IMR-90 (cell line): ENCODE results near the gene DMRT2. TPM values are rescaled to one million over a fixed set of nuclear protein-coding genes. Genes with fewer than 3 reads are reported as not detected.

Source experiments
- ATAC-seq: fragments of 200-7000 bp; cut with Tn5 transposase; 2 replicates; pipeline ENCODE4 v1.9.1; 2020; ENCODE audit warnings: low read depth, mild to moderate bottlenecking, moderate library complexity
- BruUV-seq: library from RNA; stranded (reverse); fragments of 400-500 nt; replicated peaks from 2 replicates; lab custom pipeline; 2021; lab: Mats Ljungman, UMichigan
- CTCF ChIA-PET: fragments of 300-600 bp; formaldehyde crosslinking; extraction: SDS; loops from one replicate; lab custom pipeline; 2021; ENCODE audit warnings: antibody characterized with exemption; lab: Yijun Ruan, JAX
- POLR2A ChIA-PET: fragments of 300-600 bp; sonication (Branson Sonifier 250); formaldehyde crosslinking; loops from one replicate; lab custom pipeline; 2022; ENCODE audit warnings: antibody characterized with exemption; ENCODE audit not compliant: unreplicated experiment; lab: Charles Lee
- DNase-seq: peaks from one replicate; pipeline ENCODE4 v3.0.0; 2013
- H2AFZ ChIP-seq: replicated peaks from 2 replicates; pipeline ENCODE3; 2013; ENCODE audit warnings: low read length, mild to moderate bottlenecking; ENCODE audit not compliant: poor library complexity
- H2AK5ac ChIP-seq: 2 replicates; pipeline ENCODE4 v1.6.1; 2013; ENCODE audit warnings: low read depth, low read length, inconsistent platforms
- H2AK9ac ChIP-seq: replicated peaks from 2 replicates; pipeline ENCODE3; 2013; ENCODE audit warnings: mild to moderate bottlenecking, low read depth, low read length, moderate library complexity; ENCODE audit not compliant: poor library complexity
- H2BK120ac ChIP-seq: 2 replicates; pipeline ENCODE4 v1.6.1; 2013; ENCODE audit warnings: low read depth, low read length, inconsistent platforms
- H2BK15ac ChIP-seq: 3 replicates; pipeline ENCODE4 v1.6.1; 2013; ENCODE audit warnings: low read depth, low read length, inconsistent platforms
- H2BK20ac ChIP-seq: 2 replicates; pipeline ENCODE4 v1.6.1; 2013; ENCODE audit warnings: low read depth, mild to moderate bottlenecking, inconsistent platforms, low read length, moderate library complexity
- H2BK5ac ChIP-seq: 2 replicates; pipeline ENCODE4 v1.6.1; 2013; ENCODE audit warnings: mild to moderate bottlenecking, low read depth, low read length, inconsistent platforms; ENCODE audit not compliant: poor library complexity, severe bottlenecking
- H3K14ac ChIP-seq: replicated peaks from 2 replicates; pipeline ENCODE4 v1.6.1; 2013; ENCODE audit warnings: low read depth, low read length, inconsistent platforms
- H3K18ac ChIP-seq: 2 replicates; pipeline ENCODE4 v1.6.1; 2013; ENCODE audit warnings: low read depth, low read length, control low read depth
- H3K23ac ChIP-seq: 2 replicates; pipeline ENCODE4 v1.6.1; 2013; ENCODE audit warnings: low read depth, low read length, inconsistent platforms
- H3K27ac ChIP-seq: 2 replicates; pipeline ENCODE4 v1.5.1; 2013; ENCODE audit warnings: mild to moderate bottlenecking, control low read depth, low read length; ENCODE audit not compliant: insufficient read depth
- H3K27me3 ChIP-seq: 2 replicates; pipeline ENCODE4 v1.6.1; 2013; ENCODE audit warnings: low read length; ENCODE audit not compliant: control insufficient read depth, insufficient read depth
- H3K36me3 ChIP-seq: 2 replicates; pipeline ENCODE4 v1.6.1; 2013; ENCODE audit warnings: low read length, mixed read lengths; ENCODE audit not compliant: control insufficient read depth, insufficient read depth
- H3K4ac ChIP-seq: 2 replicates; pipeline ENCODE4 v1.6.1; 2013; ENCODE audit warnings: low read depth, low read length, inconsistent platforms
- H3K4me1 ChIP-seq: 2 replicates; pipeline ENCODE4 v1.6.1; 2013; ENCODE audit warnings: low read length, mixed read lengths; ENCODE audit not compliant: control insufficient read depth, insufficient read depth
- H3K4me2 ChIP-seq: 2 replicates; pipeline ENCODE4 v1.6.1; 2013; ENCODE audit warnings: low read depth, mild to moderate bottlenecking, control low read depth, low read length, moderate library complexity
- H3K4me3 ChIP-seq: 2 replicates; pipeline ENCODE4 v1.5.1; 2013; ENCODE audit warnings: low read depth, mild to moderate bottlenecking, control low read depth, low read length, moderate library complexity; ENCODE audit not compliant: insufficient read depth
- H3K56ac ChIP-seq: 2 replicates; pipeline ENCODE4 v1.6.1; 2013; ENCODE audit warnings: low read length, inconsistent platforms; ENCODE audit not compliant: insufficient read depth; ENCODE audit errors: extremely low read depth
- H3K79me1 ChIP-seq, 2 experiments: 2 replicates each; pipeline ENCODE4 v1.6.1; 2013; ENCODE audit warnings: low read length in 2 of 2, inconsistent platforms in 1 of 2, low read depth in 1 of 2
- H3K9ac ChIP-seq: 2 replicates; pipeline ENCODE4 v1.6.1; 2013; ENCODE audit warnings: low read depth, low read length, control low read depth
- H3K9me1 ChIP-seq: 2 replicates; pipeline ENCODE4 v1.6.1; 2013; ENCODE audit warnings: low read length, inconsistent platforms; ENCODE audit not compliant: insufficient read depth
- H3K9me3 ChIP-seq: 2 replicates; pipeline ENCODE4 v1.6.1; 2013; ENCODE audit warnings: low read length; ENCODE audit not compliant: control insufficient read depth, insufficient read depth
- H4K20me1 ChIP-seq: 2 replicates; pipeline ENCODE4 v1.6.1; 2013; ENCODE audit warnings: low read length, inconsistent platforms; ENCODE audit not compliant: insufficient read depth
- H4K5ac ChIP-seq: 2 replicates; pipeline ENCODE4 v1.6.1; 2013; ENCODE audit warnings: mild to moderate bottlenecking, low read depth, low read length, control low read depth
- H4K8ac ChIP-seq, 2 experiments: 2 replicates each; pipeline ENCODE4 v1.6.1; 2013; ENCODE audit warnings: low read depth in 2 of 2, low read length in 2 of 2, control low read depth in 1 of 2, inconsistent platforms in 1 of 2
- H4K91ac ChIP-seq: 2 replicates; pipeline ENCODE4 v1.6.1; 2013; ENCODE audit warnings: low read depth, low read length, inconsistent platforms; ENCODE audit not compliant: insufficient read depth
- BHLHE40 ChIP-seq: fragments of 150-350 bp; IDR thresholded peaks from 2 replicates; pipeline ENCODE4 v1.6.1; 2016; ENCODE audit warnings: mild to moderate bottlenecking, low read depth, low read length
- CEBPB ChIP-seq: IDR thresholded peaks from 2 replicates; pipeline ENCODE4 v1.6.1; 2012; ENCODE audit warnings: low read depth, low read length, improper control_type of control experiment
- CHD1 ChIP-seq: IDR thresholded peaks from 2 replicates; pipeline ENCODE4 v1.6.1; 2012; ENCODE audit warnings: low read depth, low read length, improper control_type of control experiment
- FOS ChIP-seq: fragments of 150-350 bp; IDR thresholded peaks from 2 replicates; pipeline ENCODE4 v1.6.1; 2016; ENCODE audit warnings: low read depth, low read length
- MAFK ChIP-seq: IDR thresholded peaks from 2 replicates; pipeline ENCODE4 v1.6.1; 2012; ENCODE audit warnings: low read depth, low read length, improper control_type of control experiment
- MAZ ChIP-seq: IDR thresholded peaks from 2 replicates; pipeline ENCODE4 v1.6.1; 2012; ENCODE audit warnings: low read depth, mild to moderate bottlenecking, low read length, improper control_type of control experiment, moderate library complexity, borderline replicate concordance
- MXI1 ChIP-seq: IDR thresholded peaks from 2 replicates; pipeline ENCODE4 v1.6.1; 2012; ENCODE audit warnings: low read depth, mild to moderate bottlenecking, low read length, moderate library complexity, borderline replicate concordance
- NFE2L2 ChIP-seq: fragments of 150-350 bp; IDR thresholded peaks from 2 replicates; pipeline ENCODE4 v1.6.1; 2016; ENCODE audit warnings: low read depth, mild to moderate bottlenecking, low read length
- POLR2A ChIP-seq: IDR thresholded peaks from 2 replicates; pipeline ENCODE4 v1.6.1; 2012; ENCODE audit warnings: mild to moderate bottlenecking, low read depth, low read length
- RAD21 ChIP-seq: IDR thresholded peaks from 2 replicates; pipeline ENCODE4 v1.6.1; 2012; ENCODE audit warnings: low read length, improper control_type of control experiment
- RCOR1 ChIP-seq: IDR thresholded peaks from 2 replicates; pipeline ENCODE4 v1.6.1; 2012; ENCODE audit warnings: mild to moderate bottlenecking, low read length, improper control_type of control experiment; ENCODE audit not compliant: insufficient replicate concordance
- RFX5 ChIP-seq: IDR thresholded peaks from 2 replicates; pipeline ENCODE4 v1.8.0; 2012; ENCODE audit warnings: low read depth, mild to moderate bottlenecking, low read length, moderate library complexity
- SMC3 ChIP-seq: fragments of 150-350 bp; IDR thresholded peaks from 2 replicates; pipeline ENCODE4 v1.6.1; 2016; ENCODE audit warnings: low read depth, mild to moderate bottlenecking, antibody characterized with exemption, low read length, moderate library complexity
- WGBS, 2 experiments: methylation state at CpG; one replicate each; pipeline versions ENCODE4 v1.1.5 to v1.1.7; 2013; ENCODE audit warnings: missing lambda C conversion rate in 2 of 2; ENCODE audit not compliant: insufficient read length in 1 of 2; ENCODE audit errors: extremely low coverage in 2 of 2; 5-methylcytosine and 5-hydroxymethylcytosine counted together
- dilution Hi-C: fragments of 300-500 bp; cut with HindIII; formaldehyde crosslinking; loops from one replicate; pipeline ENCODE4 v1.14.3; 2018; ENCODE audit warnings: low sequenced_read_pairs; ENCODE audit not compliant: unreplicated experiment
- in situ Hi-C: fragments of 300-500 bp; cut with MboI; formaldehyde crosslinking; loops from 3 replicates; pipeline ENCODE4 v1.14.3; 2019; ENCODE audit warnings: low sequenced_read_pairs, inconsistent platforms, mixed read lengths
- intact Hi-C: fragments of 100-400 bp; cut with micrococcal nuclease; formaldehyde crosslinking; loops from 2 replicates; pipeline ENCODE4 v1.10.0; 2022
- polyA plus RNA-seq, 3 experiments: library from polyadenylated mRNA; depleted of rRNA; stranded (reverse); fragments of >200 nt; gene quantifications; 2 replicates each; pipeline ENCODE4 v1.2.3, GENCODE V29; 2012; ENCODE audit warnings: low replicate concordance in 1 of 3
- total RNA-seq: library from RNA; depleted of rRNA; stranded (reverse); fragments of >200 nt; gene quantifications from 2 replicates; pipeline ENCODE4 v1.2.3, GENCODE V29; 2012
- TF ChIP-seq, protein P1 (sequence below): fragments of 150-350 bp; IDR thresholded peaks from 2 replicates; pipeline ENCODE4 v1.6.1; 2016; ENCODE audit warnings: low read depth, mild to moderate bottlenecking, low read length, moderate library complexity, borderline replicate concordance
- TF ChIP-seq, protein P2 (sequence below): fragments of 150-350 bp; IDR thresholded peaks from 2 replicates; pipeline ENCODE4 v1.6.1; 2017; ENCODE audit warnings: mild to moderate bottlenecking, antibody characterized with exemption, low read length, low read depth
- TF ChIP-seq, protein P3 (sequence below): conservative IDR thresholded peaks from 2 replicates; pipeline ENCODE4 v1.5.1; 2012; ENCODE audit warnings: mild to moderate bottlenecking, low read depth, low read length, improper control_type of control experiment

Gene DMRT2
- total and polyA plus RNA-seq, 2 of the 4 experiments (the other 2 are of a cell fraction), result not detected

DNA sequence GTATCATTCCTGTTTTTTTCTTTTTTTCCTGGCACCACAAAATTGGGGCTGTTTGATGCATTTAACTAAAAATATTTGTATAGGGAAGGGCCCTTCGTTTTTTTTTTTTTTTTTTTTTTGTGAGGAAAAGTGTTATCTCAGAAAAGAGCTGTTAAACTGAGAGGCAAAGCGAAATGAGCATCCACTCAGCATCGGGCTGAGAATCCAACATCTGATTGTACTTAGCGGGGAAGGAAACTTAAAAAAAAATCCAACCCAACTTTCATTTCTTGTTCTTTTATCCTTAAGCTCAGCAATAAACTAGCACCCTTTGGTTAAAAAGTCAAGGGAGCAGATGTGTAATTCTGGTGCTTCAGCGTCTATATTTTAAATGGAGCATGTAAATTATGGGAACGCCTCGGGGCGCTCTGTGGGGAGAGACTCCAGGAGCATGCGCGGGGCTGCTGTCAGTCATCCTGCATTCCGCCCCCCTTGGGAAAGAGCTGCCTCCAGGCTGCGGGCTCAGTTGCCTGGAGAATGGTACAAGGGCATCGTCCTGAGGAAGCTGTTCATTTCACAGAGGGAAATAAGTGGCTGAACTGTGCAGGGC lies 33.3 kb downstream of the DMRT2 start:
- CTCF ChIA-PET, result no interaction called here
- no peak for DNase-seq
- H3K4me3 ChIP-seq, result no peak overlapping the region

More for the DNA sequence above, 33.3 kb downstream of the DMRT2 start:
- dilution Hi-C loops (no loop called here), intact Hi-C loops (no loop called here), in situ Hi-C loops (no loop called here)
- Histone ChIP-seq H2AK9ac (no peak overlapping the region), H3K56ac (no peak overlapping the region), H3K9me3 (no peaks in the 10 kb centered on the region; the same call in 1 of the 2 replicates), H3K14ac (no peak overlapping the region), H3K9ac (no peak overlapping the region), H2AK5ac (no peak overlapping the region), H2BK120ac (no peak overlapping the region), H3K27me3 (no peaks in the 10 kb centered on the region), H2BK5ac (no peak overlapping the region), H3K4ac (no peak overlapping the region), H3K79me1 (no peaks in the 10 kb centered on the region), H3K23ac (no peak overlapping the region), H3K18ac (no peak overlapping the region), H4K20me1 (no peaks in the 10 kb centered on the region), H4K5ac (no peak overlapping the region), H3K9me1 (no peaks in the 10 kb centered on the region), H4K8ac (no peak overlapping the region), H3K36me3 (no peaks in the 10 kb centered on the region), H2BK15ac (no peak overlapping the region), H4K91ac (no peak overlapping the region), H3K4me2 (no peak overlapping the region), H2AFZ (no peak overlapping the region), H3K4me1 (no peaks in the 10 kb centered on the region), H3K27ac (no peak overlapping the region), H2BK20ac (no peak overlapping the region)
- TF ChIP-seq, protein P1, sequence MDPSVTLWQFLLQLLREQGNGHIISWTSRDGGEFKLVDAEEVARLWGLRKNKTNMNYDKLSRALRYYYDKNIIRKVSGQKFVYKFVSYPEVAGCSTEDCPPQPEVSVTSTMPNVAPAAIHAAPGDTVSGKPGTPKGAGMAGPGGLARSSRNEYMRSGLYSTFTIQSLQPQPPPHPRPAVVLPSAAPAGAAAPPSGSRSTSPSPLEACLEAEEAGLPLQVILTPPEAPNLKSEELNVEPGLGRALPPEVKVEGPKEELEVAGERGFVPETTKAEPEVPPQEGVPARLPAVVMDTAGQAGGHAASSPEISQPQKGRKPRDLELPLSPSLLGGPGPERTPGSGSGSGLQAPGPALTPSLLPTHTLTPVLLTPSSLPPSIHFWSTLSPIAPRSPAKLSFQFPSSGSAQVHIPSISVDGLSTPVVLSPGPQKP, result no peak
- TF ChIP-seq, protein P2, sequence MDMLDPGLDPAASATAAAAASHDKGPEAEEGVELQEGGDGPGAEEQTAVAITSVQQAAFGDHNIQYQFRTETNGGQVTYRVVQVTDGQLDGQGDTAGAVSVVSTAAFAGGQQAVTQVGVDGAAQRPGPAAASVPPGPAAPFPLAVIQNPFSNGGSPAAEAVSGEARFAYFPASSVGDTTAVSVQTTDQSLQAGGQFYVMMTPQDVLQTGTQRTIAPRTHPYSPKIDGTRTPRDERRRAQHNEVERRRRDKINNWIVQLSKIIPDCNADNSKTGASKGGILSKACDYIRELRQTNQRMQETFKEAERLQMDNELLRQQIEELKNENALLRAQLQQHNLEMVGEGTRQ, result no peak
- TF ChIP-seq RAD21, result no peak
- TF ChIP-seq CHD1, result no peak
- TF ChIP-seq RCOR1, result no peak
- no peak for TF ChIP-seq SMC3
- TF ChIP-seq MAFK, result no peak
- no peak for TF ChIP-seq FOS
- no peak for TF ChIP-seq MAZ
- TF ChIP-seq NFE2L2, result no peak
- TF ChIP-seq POLR2A, result no peak
- TF ChIP-seq CEBPB, result no peak
- no peak for TF ChIP-seq MXI1
- TF ChIP-seq BHLHE40, result no peak
- no peak for TF ChIP-seq RFX5
- TF ChIP-seq, protein P3, sequence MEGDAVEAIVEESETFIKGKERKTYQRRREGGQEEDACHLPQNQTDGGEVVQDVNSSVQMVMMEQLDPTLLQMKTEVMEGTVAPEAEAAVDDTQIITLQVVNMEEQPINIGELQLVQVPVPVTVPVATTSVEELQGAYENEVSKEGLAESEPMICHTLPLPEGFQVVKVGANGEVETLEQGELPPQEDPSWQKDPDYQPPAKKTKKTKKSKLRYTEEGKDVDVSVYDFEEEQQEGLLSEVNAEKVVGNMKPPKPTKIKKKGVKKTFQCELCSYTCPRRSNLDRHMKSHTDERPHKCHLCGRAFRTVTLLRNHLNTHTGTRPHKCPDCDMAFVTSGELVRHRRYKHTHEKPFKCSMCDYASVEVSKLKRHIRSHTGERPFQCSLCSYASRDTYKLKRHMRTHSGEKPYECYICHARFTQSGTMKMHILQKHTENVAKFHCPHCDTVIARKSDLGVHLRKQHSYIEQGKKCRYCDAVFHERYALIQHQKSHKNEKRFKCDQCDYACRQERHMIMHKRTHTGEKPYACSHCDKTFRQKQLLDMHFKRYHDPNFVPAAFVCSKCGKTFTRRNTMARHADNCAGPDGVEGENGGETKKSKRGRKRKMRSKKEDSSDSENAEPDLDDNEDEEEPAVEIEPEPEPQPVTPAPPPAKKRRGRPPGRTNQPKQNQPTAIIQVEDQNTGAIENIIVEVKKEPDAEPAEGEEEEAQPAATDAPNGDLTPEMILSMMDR, result no peak
- ATAC-seq, result no peak
- no TSS peak for BruUV-seq
- POLR2A ChIA-PET, result no interaction called here
- WGBS, 2 experiments, result 10% methylated on average over 2 of the region's 13 CpGs; no CpG with 5 or more reads in 1 of the 2 experiments
